Right lobe of liver (tissue), 6 donors: Measurements from ENCODE around the gene RAPGEFL1. TPM values are rescaled to one million over a fixed set of nuclear protein-coding genes. Genes with fewer than 3 reads are reported as not detected.

Experiments
- ATAC-seq, 4 donors: fragments of 200-7000 bp; cut with Tn5 transposase; one replicate each; pipeline ENCODE4 v1.9.1; 2020; ENCODE audit warnings: mild to moderate bottlenecking in 4 of 4, moderate library complexity in 4 of 4
- DNase-seq, 3 donors: peaks; one replicate each; pipeline ENCODE4 v3.0.0-alpha.2; 2020
- H3K27ac ChIP-seq, 3 donors: fragments of 200-600 bp; one replicate each; pipeline ENCODE4 v1.8.0; 2022
- H3K27me3 ChIP-seq, 2 donors: fragments of 200-600 bp; one replicate each; pipeline ENCODE4 v1.8.0; 2022
- H3K36me3 ChIP-seq, 4 donors: fragments of 200-600 bp; sonication (generic) in 1 of 4; one replicate each; pipeline versions ENCODE4 v1.5.1 to v1.8.0; 2017 to 2022; ENCODE audit warnings: control low read depth in 1 of 4
- H3K4me1 ChIP-seq, 4 donors: fragments of 200-600 bp; sonication (generic) in 1 of 4; one replicate each; pipeline versions ENCODE4 v1.5.1 to v1.8.0; 2017 to 2022; ENCODE audit warnings: control low read depth in 1 of 4
- H3K4me3 ChIP-seq, 3 donors: fragments of 200-600 bp; one replicate each; pipeline ENCODE4 v1.8.0; 2022
- H3K9me3 ChIP-seq, 4 donors: fragments of 200-600 bp; sonication (generic) in 1 of 4; one replicate each; pipeline versions ENCODE4 v1.5.1 to v1.8.0; 2017 to 2022; ENCODE audit warnings: control low read depth in 1 of 4
- POLR2A ChIP-seq: fragments of 450-650 bp; IDR thresholded peaks from one replicate; pipeline ENCODE4 v1.6.1; 2017; ENCODE audit warnings: antibody characterized with exemption, mild to moderate bottlenecking
- WGBS: methylation state at CpG from one replicate; pipeline ENCODE4 v1.1.6; 2018; ENCODE audit warnings: low coverage, low lambda C conversion rate; ENCODE audit not compliant: insufficient coverage; ENCODE audit errors: missing lambda C conversion rate; 5-methylcytosine and 5-hydroxymethylcytosine counted together
- intact Hi-C, 2 donors: fragments of 100-400 bp; cut with DNase I; formaldehyde crosslinking; loops; one replicate each; pipeline versions ENCODE4 v1.11.2 to v1.14.1; 2022
- total RNA-seq, 6 experiments: library from RNA; depleted of rRNA in 2 of 6; stranded (reverse); fragments of >200 nt in 2 of 6; fragmentation: NEBNext Ultra II Directional in 3 of 6; extraction: Animal tissue kit (Norgen Biotek cat#: 25700) in 3 of 6; gene quantifications; one replicate each; pipeline versions ENCODE4 v1.1.0 to v1.2.4, GENCODE V29; 2016 to 2023
- TF ChIP-seq, protein P1 (sequence below), 4 donors: fragments of 200-600 bp in 3 of 4; fragments of 450-650 bp in 1 of 4; IDR thresholded peaks; one replicate each; pipeline versions ENCODE4 v1.5.1 to v1.8.0; 2016 to 2022; ENCODE audit warnings: antibody characterized with exemption in 4 of 4, mild to moderate bottlenecking in 2 of 4
- donor health status: DM: no; HTN: yes; CAD: no.
- donor health status: DM: no; HTN: no; CAD: no.
- donor health status: DM: no; HTN: no; CAD: no.
- donor health status: DM: no; HTN: yes; CAD: no.
- donor health status: DM: no; HTN: yes; CAD: no.

RAPGEFL1 gene
- total RNA-seq, 6 experiments from 2014 or later, result 1.4 to 16.5 (median 4.4) TPM

DNA sequence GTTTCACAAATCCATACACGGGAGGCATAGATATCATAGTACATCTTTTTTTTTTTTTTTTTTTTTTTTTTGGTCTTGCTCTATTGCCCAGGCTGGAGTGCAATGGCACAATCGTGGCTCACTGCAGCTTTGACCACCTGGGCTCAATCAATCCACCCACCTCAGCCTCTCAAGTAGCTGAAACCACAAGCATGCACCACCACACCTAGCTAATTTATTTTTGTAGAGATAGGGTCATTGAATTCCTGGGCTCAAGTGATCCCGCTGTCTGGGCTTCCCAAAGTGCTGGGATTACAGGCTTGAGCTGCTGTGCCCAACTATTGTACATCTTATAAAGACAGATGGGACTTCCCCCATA lies 3.5 kb upstream of the RAPGEFL1 start:
- no peak for ATAC-seq
- Histone ChIP-seq H3K27ac (no peak overlapping the region), H3K27me3 (no peaks in the 10 kb centered on the region), H3K9me3 (no peaks in the 10 kb centered on the region), H3K4me3 (no peak overlapping the region), H3K36me3 (peaks cover 8 to 34% (median 21%) of the 10 kb centered on the region in 4 donors), H3K4me1 (peaks cover 0 to 25% (median 9%) of the 10 kb centered on the region in 4 donors)
- WGBS, result 53% methylated on average over 3 of the region's 3 CpGs
- intact Hi-C loops, result loop anchor here in 1 of 2 donors (10.0 kb wide), 2 partner anchors 119 to 159 kb away; partner anchors contain the start of genes CSF3 and MED24
- peak in 1 of 3 donors; percentile 3 for DNase-seq
- TF ChIP-seq, protein P1, sequence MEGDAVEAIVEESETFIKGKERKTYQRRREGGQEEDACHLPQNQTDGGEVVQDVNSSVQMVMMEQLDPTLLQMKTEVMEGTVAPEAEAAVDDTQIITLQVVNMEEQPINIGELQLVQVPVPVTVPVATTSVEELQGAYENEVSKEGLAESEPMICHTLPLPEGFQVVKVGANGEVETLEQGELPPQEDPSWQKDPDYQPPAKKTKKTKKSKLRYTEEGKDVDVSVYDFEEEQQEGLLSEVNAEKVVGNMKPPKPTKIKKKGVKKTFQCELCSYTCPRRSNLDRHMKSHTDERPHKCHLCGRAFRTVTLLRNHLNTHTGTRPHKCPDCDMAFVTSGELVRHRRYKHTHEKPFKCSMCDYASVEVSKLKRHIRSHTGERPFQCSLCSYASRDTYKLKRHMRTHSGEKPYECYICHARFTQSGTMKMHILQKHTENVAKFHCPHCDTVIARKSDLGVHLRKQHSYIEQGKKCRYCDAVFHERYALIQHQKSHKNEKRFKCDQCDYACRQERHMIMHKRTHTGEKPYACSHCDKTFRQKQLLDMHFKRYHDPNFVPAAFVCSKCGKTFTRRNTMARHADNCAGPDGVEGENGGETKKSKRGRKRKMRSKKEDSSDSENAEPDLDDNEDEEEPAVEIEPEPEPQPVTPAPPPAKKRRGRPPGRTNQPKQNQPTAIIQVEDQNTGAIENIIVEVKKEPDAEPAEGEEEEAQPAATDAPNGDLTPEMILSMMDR (IDR thresholded peaks at IDR 0.05), result no peak
- TF ChIP-seq POLR2A, result no peak

DNA sequence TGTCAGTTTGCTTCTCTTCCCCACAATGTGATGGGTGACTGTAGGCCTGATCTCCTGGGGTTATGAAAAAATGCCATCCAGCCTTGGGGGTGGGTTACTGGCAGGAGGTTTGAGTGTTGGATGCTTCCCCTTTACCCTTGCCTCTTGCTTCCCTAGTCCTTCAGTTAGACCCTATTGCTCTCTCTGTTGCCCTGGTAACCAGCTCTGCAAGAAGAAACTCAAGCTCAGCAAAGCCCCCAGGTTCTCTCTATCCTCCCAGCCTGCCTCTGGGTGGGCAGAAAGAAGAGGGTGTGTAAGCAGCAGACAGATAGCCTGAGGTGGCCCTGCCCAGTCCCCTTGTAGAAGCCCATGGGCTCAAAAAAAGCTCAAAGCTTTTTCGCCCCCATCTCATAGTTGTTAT lies 2.8 kb upstream of the RAPGEFL1 start:
- intact Hi-C loops, result loop anchor here in 1 of 2 donors (10.0 kb wide), 2 partner anchors 120 to 160 kb away; partner anchors contain the start of genes CSF3 and MED24
- WGBS, result 100% methylated on average over 1 of the region's 1 CpG
- TF ChIP-seq, protein P1 (IDR thresholded peaks at IDR 0.05), result no peak
- TF ChIP-seq POLR2A, result no peak
- H3K9me3 ChIP-seq, result no peaks in the 10 kb centered on the region
- no peak overlapping the region for H3K4me3 ChIP-seq
- peaks cover 8 to 27% (median 16%) of the 10 kb centered on the region in 4 donors for H3K36me3 ChIP-seq
- H3K27me3 ChIP-seq, result no peaks in the 10 kb centered on the region
- H3K27ac ChIP-seq, result no peak overlapping the region
- H3K4me1 ChIP-seq, result peaks cover 0 to 25% (median 9%) of the 10 kb centered on the region in 4 donors
- DNase-seq, result no peak
- no peak for ATAC-seq

DNA sequence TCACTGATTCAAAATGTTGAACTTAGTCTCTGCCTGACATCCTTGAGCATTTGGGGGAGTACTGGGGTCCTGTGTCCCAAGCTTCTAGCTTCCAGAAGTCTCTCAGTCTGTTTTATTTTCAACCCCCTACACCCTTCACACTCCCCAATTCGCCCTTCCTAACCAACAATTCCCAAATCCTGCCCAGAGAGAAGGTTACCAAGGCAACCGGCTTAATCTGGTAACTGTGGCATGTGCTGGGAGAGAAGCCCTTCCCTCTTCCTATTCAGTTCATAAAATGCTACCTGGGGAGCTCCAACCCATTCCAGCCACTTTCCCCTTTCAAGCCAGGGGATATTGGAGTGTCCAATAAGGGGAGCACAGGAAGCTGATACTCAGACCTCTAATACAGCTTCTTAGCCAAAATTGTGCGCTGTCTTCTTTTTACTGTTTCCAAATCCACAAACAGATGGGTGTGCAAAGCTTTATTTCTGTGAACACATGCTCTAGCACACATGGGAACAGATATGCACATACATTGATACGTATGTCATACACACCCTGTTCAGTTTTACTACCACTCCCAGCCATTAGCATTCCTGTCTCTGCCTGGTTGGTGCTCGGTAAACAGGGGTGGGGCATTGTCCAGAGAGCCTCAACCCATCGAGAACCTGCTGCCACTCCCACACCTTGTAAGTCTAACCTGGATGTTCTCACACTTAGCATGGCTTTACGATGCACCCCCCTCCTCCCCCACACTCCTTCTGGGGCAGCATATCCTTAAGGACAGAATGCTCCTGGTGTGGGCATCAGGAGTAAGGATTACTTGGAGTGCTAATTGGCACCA lies 1.1 kb upstream of the RAPGEFL1 start:
- Histone ChIP-seq H3K36me3 (peaks cover 0 to 11% (median 6%) of the 10 kb centered on the region in 4 donors), H3K27ac (no peak overlapping the region), H3K4me1 (peaks cover 0 to 36% (median 14%) of the 10 kb centered on the region in 4 donors), H3K27me3 (no peaks in the 10 kb centered on the region), H3K4me3 (no peak overlapping the region), H3K9me3 (no peaks in the 10 kb centered on the region)
- DNase-seq (peak in 1 of 3 donors; percentile 27), ATAC-seq (no peak)
- TF ChIP-seq, protein P1 (IDR thresholded peaks at IDR 0.05), result no peak
- no peak for TF ChIP-seq POLR2A
- intact Hi-C loops, result loop anchor here in 1 of 2 donors (10.0 kb wide), 2 partner anchors 121 to 161 kb away; partner anchors contain the start of genes CSF3 and MED24
- WGBS, result 94% methylated on average over 5 of the region's 7 CpGs

DNA sequence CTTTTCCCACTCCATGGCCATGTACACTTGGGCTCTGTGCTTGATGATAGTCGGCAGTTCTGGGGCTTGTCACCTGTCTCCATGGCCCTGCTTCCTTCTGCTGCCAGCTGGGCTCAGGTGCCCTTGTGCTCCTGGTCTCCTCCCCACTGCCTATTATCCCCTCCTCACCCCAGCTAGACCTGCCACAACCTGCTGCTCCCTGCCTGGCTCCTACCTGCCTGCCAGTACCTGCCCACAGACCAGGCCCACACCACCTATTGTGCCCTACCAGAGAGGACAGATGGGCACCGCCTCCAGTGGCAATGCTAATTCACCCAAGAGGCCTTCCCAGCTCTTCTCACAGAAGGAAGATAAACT lies 538 bp upstream of the RAPGEFL1 start:
- Histone ChIP-seq H3K36me3 (peaks cover 0 to 5% (median under 1%) of the 10 kb centered on the region in 4 donors), H3K4me1 (peaks cover 0 to 36% (median 14%) of the 10 kb centered on the region in 4 donors), H3K9me3 (no peaks in the 10 kb centered on the region), H3K27ac (peak overlapping the region in 1 of 3 donors; percentile 37), H3K4me3 (peak overlapping the region in 1 of 3 donors; percentile 65), H3K27me3 (no peaks in the 10 kb centered on the region)
- no peak for TF ChIP-seq POLR2A
- TF ChIP-seq, protein P1 (IDR thresholded peaks at IDR 0.05), result no peak
- peak in 1 of 3 donors; percentile 52 for DNase-seq
- intact Hi-C loops, result loop anchor here in 1 of 2 donors (10.0 kb wide), 2 partner anchors 122 to 162 kb away; partner anchors contain the start of genes CSF3 and MED24
- peak in 2 of 4 donors; percentile 2 for ATAC-seq
- WGBS, result 100% methylated on average over 1 of the region's 2 CpGs
